Measurements from ENCODE around the gene PSENEN.
A peak's percentile ranks its signal among the peaks of the same experiment; 100 is the strongest.

The PSENEN gene

GRCh38 chr19:35733180-35734125 is 12.0 kb upstream of the PSENEN start:
- DNase-seq (ENCODE audit: low read depth in 2 of 3, low spot score in 2 of 3): no peak

DNA sequence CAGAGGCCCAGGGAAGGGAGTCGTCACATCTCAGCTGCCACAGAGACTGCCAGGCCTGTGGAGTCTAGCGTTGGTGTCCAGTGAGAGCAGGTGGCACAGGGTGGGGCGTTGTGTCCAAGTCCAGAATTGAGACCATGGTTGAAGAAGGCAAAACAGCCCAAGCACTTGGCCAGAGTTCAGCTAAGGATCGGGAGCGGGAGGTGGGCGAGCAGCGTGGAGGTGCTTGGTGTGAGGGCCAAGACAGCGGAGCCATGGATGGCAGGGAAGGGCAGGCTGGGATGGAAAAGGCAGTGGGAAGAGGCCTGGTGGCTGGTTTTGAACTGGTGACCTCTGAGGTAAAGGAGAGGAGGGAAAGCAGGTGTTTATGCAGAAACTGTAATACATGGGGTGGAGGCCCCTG is 11.2 kb upstream of the PSENEN start:
- no peak for DNase-seq (ENCODE audit: low read depth in 2 of 3, low spot score in 2 of 3)

DNA sequence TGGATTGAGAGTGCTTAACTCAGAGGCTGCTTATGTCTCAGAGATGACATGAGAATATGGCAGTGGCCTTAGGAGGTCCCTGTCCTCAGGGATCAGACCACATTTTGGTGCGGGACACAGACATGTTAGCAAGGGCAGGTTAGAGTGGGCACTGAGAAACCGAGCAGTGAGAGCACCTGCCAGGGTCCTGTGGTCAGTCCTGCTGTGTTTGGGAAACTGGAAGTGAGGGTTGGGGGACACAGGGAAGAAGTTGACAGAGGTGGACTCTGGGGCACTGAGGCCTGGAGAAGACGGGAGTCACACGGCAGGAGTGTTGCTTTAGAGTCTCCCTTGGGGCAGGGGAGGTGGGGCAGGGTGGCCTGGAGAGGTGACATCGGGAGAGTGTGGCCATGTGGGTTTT is 10.6 kb upstream of the PSENEN start:
- DNase-seq (ENCODE audit: low read depth in 2 of 3, low spot score in 2 of 3): no peak

GRCh38 chr19:35736913-35737886 is 8.3 kb upstream of the PSENEN start:
- DNase-seq (ENCODE audit: low read depth in 2 of 3, low spot score in 2 of 3): no peak

- DNase-seq (ENCODE audit: low read depth in 2 of 3, low spot score in 2 of 3): no peak
These were observed 7.2 kb upstream of the PSENEN start for GRCh38 chr19:35738021-35738886.

GRCh38 chr19:35738887-35739229 is 6.6 kb upstream of the PSENEN start:
- DNase-seq (ENCODE audit: low read depth in 2 of 3, low spot score in 2 of 3): no peak

GRCh38 chr19:35739275-35740107 is 6.0 kb upstream of the PSENEN start:
- no peak for DNase-seq (ENCODE audit: low read depth in 2 of 3, low spot score in 2 of 3)

DNA sequence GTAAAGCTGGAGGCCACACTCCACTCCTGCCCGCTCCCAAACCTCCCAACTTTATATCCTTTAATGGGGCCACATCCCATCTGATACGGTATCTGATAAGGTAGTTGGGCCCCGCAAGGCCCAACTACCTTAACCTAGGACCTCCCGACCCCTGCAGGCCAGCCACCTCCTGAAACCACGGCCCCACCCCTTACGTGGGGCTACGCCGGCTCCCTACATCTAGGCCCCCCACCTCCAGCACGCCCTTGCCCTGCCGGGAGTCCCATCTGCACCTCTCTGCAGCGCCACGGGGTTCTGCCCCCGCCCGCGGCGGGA is 5.4 kb upstream of the PSENEN start:
- DNase-seq (ENCODE audit: low read depth in 2 of 3, low spot score in 2 of 3): no peak

GRCh38 chr19:35740423-35741202 is 4.8 kb upstream of the PSENEN start:
- DNase-seq (ENCODE audit: low read depth in 2 of 3, low spot score in 2 of 3): peak; percentile 82 to 90 (median 89)

- no peak for DNase-seq (ENCODE audit: low read depth in 2 of 3, low spot score in 2 of 3)
These were observed 4.3 kb upstream of the PSENEN start for GRCh38 chr19:35741203-35741515.

GRCh38 chr19:35742121-35742724 is 3.2 kb upstream of the PSENEN start, which contains the start of gene IGFLR1:
Gene IGFLR1, minus strand, starts transcription at chr19:35742452. Its CDS starts 1,272 bp downstream, at chr19:35741180.
- peak; percentile 51 to 60 (median 54) for DNase-seq (ENCODE audit: low read depth in 2 of 3, low spot score in 2 of 3)

DNA sequence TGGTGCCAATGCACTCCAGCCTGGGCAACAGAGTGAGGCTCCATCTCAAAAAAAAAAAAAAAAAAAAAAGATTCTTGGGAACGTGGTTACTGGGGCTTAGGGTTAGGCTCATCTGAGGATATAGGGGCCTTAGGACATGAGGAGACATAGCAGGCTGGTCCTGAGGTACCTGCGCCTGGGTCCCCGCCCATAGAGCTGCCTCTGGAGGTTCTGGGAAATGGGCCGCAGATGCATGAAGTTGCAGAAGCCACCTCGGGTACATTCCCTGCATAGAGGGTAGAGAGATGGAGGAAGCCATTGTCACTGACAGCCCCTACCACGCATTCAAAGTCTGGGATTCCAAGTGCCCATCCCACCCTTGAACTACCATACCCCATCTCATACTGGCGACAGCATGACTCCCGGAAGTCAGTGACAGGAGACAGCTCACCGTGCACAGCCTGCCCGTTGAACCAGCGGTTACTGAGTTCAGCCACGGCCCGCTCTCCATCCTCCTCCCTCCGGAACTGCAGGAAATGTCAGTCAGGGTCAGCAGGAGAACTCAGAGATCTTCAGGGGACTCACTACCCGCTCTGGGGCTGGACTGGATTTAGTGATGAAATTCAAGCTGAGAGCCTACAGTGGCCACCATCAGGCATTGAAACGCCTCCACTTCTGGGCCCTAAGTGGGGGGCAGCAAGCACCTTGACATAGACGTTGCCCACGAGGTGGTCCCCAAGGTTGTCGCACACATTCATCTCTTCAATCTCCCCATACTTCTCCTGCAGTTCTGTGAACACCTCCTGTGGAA is 1.6 kb upstream of the PSENEN start:
- no peak for DNase-seq (ENCODE audit: low read depth in 2 of 3, low spot score in 2 of 3)

- DNase-seq (ENCODE audit: low read depth in 2 of 3, low spot score in 2 of 3): peak; percentile 73 to 83 (median 79)
These were observed 772 bp upstream of the PSENEN start for GRCh38 chr19:35744430-35745327.

DNA sequence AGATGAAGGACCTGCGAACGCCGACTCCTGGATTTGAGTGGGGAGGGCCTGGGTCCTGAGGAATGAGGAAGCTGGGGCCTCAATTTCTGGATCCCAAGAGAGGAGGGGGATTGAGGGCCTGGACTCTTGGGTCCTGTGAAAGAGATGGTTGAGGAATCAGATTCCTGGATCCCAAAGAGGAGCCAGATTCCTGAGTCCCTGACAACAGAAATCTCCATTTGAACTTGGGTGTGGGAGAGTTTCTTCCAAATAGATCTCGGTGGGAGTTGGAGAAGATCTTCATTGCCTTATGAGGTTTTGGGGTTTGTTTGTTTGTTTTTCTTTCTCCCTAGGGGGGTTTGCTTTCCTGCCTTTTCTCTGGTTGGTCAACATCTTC is 624 bp downstream of the PSENEN start:
- no peak for DNase-seq (ENCODE audit: low read depth in 2 of 3, low spot score in 2 of 3)

DNA sequence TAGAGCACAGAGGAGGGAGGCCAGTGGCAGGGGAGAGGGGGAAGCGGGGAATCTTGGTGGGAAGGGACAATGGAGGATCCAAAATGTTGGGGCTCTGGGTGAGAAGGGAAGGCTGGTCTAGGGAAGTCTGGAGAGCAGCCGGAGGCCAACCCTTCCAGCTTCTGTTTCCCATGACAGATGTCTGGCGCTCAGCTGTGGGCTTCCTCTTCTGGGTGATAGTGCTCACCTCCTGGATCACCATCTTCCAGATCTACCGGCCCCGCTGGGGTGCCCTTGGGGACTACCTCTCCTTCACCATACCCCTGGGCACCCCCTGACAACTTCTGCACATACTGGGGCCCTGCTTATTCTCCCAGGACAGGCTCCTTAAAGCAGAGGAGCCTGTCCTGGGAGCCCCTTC is 1.1 kb downstream of the PSENEN start:
- DNase-seq (ENCODE audit: low read depth in 2 of 3, low spot score in 2 of 3): no peak

DNA sequence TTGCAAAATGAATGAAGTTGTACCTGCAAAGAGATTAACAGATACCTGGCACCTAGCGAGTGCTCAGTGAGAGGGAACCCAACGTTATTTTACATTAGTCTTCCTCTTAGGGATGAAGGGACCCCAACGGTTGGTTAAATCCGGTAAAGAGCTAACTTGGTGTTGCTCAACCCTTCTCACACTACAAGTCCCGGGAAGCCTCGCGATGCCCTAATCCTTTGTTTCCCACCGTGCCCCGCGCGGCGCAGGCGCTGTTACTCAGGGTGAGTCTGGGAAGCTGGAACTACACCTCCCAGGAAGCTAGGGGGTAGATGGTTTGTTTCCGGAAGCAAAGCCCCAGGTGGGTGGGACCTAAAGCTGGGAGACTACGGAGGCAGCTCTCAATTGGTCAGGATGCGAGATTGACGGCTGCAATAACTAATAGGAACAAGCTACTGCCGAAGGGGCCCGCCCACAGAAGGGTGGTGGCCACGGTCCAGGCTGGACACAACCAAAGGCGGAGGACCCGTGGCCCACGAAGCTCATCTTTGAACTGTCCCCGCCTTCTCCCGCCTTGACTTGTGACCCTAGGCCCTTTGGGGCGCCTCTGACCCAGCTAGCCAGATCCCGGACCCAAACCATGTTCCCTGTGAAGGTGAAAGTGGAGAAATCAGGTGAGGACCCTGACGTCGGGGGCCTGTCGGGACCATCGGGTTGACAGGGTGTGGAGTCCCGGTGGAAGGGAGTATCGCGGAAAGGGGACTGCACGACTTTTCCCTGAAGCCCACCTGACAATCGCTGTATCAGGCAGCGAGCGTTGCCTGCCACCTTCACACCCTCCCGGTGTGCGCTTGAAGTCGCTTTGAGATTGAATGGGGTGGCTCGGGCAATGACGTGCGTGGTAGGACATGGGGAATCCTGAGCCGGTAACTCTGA is 2.9 kb downstream of the PSENEN start, which contains the start of gene LIN37:
LIN37 (plus strand) TSS at position 471 of the 915 bp plus-strand sequence; CDS start at position 620, 149 bp downstream.
- DNase-seq (ENCODE audit: low read depth in 2 of 3, low spot score in 2 of 3): peak; percentile 91 to 97 (median 94)

Data from activated CD8-positive, alpha-beta memory T cell treated with anti-CD3 and anti-CD28 coated beads for 48 hours (primary cell).